ENCODE data around the gene ACACB. TPM values are rescaled to one million over a fixed set of nuclear protein-coding genes. Genes with fewer than 3 reads are reported as not detected.

Gene ACACB
- total RNA-seq, 1 donor: 3.9 TPM

GRCh38 chr12:109302358-109302757 lies 186.0 kb downstream of the ACACB start:
- H3K4me3 ChIP-seq (ENCODE audit: low read depth, low read length): no peak overlapping the region
- no peak for DNase-seq (ENCODE audit: low read depth)
- TF ChIP-seq, protein P1, sequence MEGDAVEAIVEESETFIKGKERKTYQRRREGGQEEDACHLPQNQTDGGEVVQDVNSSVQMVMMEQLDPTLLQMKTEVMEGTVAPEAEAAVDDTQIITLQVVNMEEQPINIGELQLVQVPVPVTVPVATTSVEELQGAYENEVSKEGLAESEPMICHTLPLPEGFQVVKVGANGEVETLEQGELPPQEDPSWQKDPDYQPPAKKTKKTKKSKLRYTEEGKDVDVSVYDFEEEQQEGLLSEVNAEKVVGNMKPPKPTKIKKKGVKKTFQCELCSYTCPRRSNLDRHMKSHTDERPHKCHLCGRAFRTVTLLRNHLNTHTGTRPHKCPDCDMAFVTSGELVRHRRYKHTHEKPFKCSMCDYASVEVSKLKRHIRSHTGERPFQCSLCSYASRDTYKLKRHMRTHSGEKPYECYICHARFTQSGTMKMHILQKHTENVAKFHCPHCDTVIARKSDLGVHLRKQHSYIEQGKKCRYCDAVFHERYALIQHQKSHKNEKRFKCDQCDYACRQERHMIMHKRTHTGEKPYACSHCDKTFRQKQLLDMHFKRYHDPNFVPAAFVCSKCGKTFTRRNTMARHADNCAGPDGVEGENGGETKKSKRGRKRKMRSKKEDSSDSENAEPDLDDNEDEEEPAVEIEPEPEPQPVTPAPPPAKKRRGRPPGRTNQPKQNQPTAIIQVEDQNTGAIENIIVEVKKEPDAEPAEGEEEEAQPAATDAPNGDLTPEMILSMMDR (IDR thresholded peaks at IDR 0.05; ENCODE audit: insufficient read depth, low read depth, low read length): no peak

DNA sequence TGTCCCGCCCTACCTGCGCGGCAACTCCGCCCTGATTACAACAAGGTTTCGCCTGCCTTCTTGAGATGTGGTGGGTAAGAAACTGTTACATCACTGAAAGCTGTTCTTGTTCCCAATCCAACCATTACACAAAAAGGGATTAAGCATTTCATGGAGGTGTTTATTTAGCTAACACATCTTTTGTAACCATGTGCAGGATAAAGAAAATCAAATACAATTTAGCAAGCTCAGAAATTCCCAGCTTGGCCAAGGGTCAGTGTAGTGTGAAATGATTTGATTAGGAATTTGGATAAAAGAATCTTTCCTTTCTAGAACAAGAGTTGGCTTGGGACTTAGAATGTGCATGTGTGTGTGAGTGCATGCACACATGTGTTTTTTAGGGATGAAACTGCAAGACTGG lies 186.4 kb downstream of the ACACB start:
- H3K4me3 ChIP-seq (ENCODE audit: low read depth, low read length): no peak overlapping the region
- no peak for DNase-seq (ENCODE audit: low read depth)
- TF ChIP-seq, protein P1 (IDR thresholded peaks at IDR 0.05; ENCODE audit: insufficient read depth, low read depth, low read length): no peak

DNA sequence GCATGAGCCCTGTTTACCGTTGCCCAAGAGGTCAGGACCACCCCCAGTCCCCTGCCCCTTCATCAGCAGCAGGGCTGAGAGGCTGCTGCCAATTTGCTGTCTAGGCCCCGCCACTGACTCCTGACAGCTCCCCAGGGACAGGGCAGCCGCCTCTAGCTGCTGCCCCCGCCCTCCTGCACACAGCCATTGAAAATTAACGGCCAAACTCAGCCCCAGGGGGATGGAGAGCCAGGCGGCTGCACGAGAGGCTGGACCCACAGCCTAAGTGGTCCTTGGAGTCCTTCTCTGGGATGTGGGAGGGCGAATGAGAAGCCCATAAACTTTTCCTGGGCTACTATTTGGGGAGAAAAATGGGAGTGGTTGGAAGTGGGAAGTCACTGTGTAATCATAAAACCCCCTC lies 188.1 kb downstream of the ACACB start:
- no peak overlapping the region for H3K4me3 ChIP-seq (ENCODE audit: low read depth, low read length)
- TF ChIP-seq, protein P1 (IDR thresholded peaks at IDR 0.05; ENCODE audit: insufficient read depth, low read depth, low read length): no peak
- DNase-seq (ENCODE audit: low read depth): no peak

DNA sequence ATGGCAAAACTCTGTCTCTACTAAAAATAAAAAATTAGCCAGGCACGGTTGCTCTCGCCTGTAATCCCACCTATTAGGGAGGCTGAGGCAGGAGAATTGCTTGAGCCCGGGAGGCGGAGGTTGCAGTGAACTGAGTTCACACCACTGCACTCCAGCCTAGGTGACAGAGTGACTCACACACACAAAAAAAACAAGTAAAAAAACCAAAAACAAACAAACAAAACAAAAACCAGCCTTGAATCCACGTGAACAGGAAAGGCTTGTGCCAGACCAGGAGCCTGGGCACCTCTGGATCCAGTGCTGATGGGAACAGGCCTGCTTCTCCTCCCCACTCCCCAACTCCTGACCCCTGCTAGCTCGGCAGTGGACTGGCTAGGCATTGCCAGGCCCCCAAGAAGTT lies 189.2 kb downstream of the ACACB start:
- no peak for DNase-seq (ENCODE audit: low read depth)
- no peak overlapping the region for H3K4me3 ChIP-seq (ENCODE audit: low read depth, low read length)
- TF ChIP-seq, protein P1 (IDR thresholded peaks at IDR 0.05; ENCODE audit: insufficient read depth, low read depth, low read length): no peak

DNA sequence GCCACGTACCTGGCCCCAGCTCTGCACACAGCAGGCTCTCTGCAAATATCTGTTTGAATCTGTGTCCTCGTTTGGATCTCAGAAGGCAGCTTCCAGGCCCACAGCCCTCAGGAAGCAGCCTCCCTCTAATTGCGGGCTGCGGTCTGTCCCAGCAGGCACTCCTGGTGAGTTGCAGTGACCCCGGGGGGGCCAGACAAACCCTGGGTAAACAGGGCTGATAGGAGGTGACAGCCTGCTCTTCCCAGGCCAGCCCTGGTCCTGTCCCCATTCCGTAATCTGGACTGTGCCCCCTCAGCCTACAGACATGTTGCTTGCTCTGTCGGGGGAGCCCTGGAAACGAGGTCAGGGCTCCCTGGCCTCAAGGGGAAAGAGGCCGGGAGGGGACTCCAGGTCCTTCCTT lies 190.7 kb downstream of the ACACB start:
- no peak for DNase-seq (ENCODE audit: low read depth)
- TF ChIP-seq, protein P1 (IDR thresholded peaks at IDR 0.05; ENCODE audit: insufficient read depth, low read depth, low read length): no peak
- no peak overlapping the region for H3K4me3 ChIP-seq (ENCODE audit: low read depth, low read length)

DNA sequence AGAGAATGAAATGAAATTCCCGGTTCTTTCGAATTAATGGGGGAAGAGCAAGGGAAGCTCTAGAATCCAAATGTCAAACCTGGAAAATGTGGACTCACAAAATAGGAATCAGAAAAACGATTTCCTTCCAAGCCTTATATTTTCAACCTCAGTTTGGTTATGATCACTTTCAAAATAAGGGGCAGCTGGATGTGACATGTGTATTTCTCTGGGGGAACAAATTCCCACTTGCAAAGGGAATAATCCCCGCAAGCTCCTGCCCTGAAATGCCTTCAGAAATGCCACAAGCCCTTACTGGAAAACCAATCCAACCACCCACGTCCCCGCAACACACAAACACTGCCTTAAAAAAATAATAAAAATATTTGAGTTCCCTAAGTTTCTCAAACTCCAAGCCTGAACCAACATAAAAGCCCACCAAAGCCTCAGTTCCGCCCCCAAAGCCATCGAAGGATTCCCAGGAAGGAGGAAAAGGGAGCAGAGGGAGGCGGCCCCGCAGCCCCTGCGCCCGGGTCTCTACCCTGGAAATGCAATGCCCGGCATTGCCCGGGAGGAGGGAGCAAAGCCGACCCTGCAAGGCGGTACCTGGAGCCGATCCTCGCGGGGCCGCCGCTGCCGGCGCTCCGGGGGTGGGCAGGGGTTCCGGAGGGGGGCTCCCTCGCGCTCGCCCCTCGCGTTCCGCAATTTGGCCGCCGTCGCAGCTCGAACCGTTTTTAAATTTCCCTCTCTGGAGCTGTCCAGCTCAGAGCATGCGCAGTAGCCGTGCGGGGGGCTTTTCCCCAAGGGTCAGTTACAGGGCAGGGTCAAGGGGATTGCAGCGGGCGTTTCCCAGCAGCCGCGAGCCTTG lies 192.4 kb downstream of the ACACB start, which contains the start of gene FOXN4:
FOXN4 (minus strand) TSS at position 751 of the 847 bp plus-strand sequence. CDS start 963 bp downstream, outside the sequence.
- DNase-seq (ENCODE audit: low read depth): no peak
- H3K4me3 ChIP-seq (ENCODE audit: low read depth, low read length): no peak within 1 kb of the TSS
- TF ChIP-seq, protein P1 (IDR thresholded peaks at IDR 0.05; ENCODE audit: insufficient read depth, low read depth, low read length): no peak
